Measurements from ENCODE around the gene TMTC2. TPM values are rescaled to one million over a fixed set of nuclear protein-coding genes. Genes with fewer than 3 reads are reported as not detected.
"Not testable (repeated sequence)": the region's sequence is repeated elsewhere in the genome, so short reads cannot be mapped to it uniquely, and the experiment has no call there.

TMTC2 gene
- total and polyA plus RNA-seq, 2 experiments from 2014 or later = 1.5 to 12.0 TPM

DNA sequence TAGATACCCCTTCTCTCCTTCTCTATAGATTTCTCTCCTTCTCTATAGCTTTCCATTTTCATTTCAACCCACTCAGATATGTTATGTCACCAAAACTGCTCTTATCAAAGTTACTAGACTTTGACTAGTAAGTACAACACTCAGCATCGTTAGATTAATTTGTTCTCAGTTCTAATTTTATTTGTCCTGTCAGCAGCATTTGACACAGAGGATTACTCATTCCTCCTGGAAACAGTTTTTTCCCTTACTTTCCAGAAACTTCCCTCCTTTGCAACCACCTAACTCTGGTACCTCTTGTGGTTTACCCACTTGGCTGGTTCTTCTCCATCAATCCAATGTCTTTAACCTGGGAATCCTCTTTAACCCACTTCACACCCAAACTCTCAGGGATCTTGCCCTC lies 423.7 kb downstream of the TMTC2 start:
- H3K36me3 ChIP-seq (replicated peaks; ENCODE audit: insufficient read depth, low read depth) = no peaks in the 10 kb centered on the region

GRCh38 chr12:83113945-83114344 lies 427.2 kb downstream of the TMTC2 start:
- no peaks in the 10 kb centered on the region for H3K27me3 ChIP-seq
- no peak overlapping the region for H2AFZ ChIP-seq
- no peak for DNase-seq (ENCODE audit: low spot score)
- H3K79me2 ChIP-seq = no peaks in the 10 kb centered on the region
- H3K36me3 ChIP-seq (replicated peaks; ENCODE audit: insufficient read depth, low read depth) = no peaks in the 10 kb centered on the region
- no peak overlapping the region for H3K4me3 ChIP-seq
- H3K9me3 ChIP-seq (ENCODE audit: low read depth) = no peaks in the 10 kb centered on the region
- no peak overlapping the region for H3K27ac ChIP-seq
- TF ChIP-seq EZH2phosphoT487 (IDR thresholded peaks at IDR 0.05; ENCODE audit: low read depth, severe bottlenecking, unreplicated experiment) = no peak
- no peaks in the 10 kb centered on the region for H4K20me1 ChIP-seq (ENCODE audit: insufficient read depth, poor library complexity, severe bottlenecking)
- H3K9me2 ChIP-seq (replicated peaks; ENCODE audit: insufficient read depth) = no peaks in the 10 kb centered on the region
- no peak overlapping the region for H3K4me2 ChIP-seq
- no peaks in the 10 kb centered on the region for H3K4me1 ChIP-seq (ENCODE audit: insufficient read depth)
- WGBS (ENCODE audit: low lambda C conversion rate, missing lambda C conversion rate) = 59% methylated on average over 4 of the region's 4 CpGs

More for the DNA sequence above, 423.7 kb downstream of the TMTC2 start:
- Histone ChIP-seq H3K27ac (no peak overlapping the region), H4K20me1 (ENCODE audit: insufficient read depth, poor library complexity, severe bottlenecking) (no peaks in the 10 kb centered on the region), H3K9me3 (ENCODE audit: low read depth) (no peaks in the 10 kb centered on the region), H3K79me2 (no peaks in the 10 kb centered on the region), H3K9me2 (replicated peaks; ENCODE audit: insufficient read depth) (no peaks in the 10 kb centered on the region), H3K4me3 (no peak overlapping the region), H2AFZ (no peak overlapping the region), H3K27me3 (no peaks in the 10 kb centered on the region), H3K4me2 (no peak overlapping the region), H3K4me1 (ENCODE audit: insufficient read depth) (no peaks in the 10 kb centered on the region)
- TF ChIP-seq EZH2 (IDR thresholded peaks at IDR 0.05; ENCODE audit: borderline replicate concordance) = no peak
- TF ChIP-seq CTCF (IDR thresholded peaks at IDR 0.05; ENCODE audit: poor library complexity) = no peak
- TF ChIP-seq EZH2phosphoT487 (IDR thresholded peaks at IDR 0.05; ENCODE audit: low read depth, severe bottlenecking, unreplicated experiment) = no peak
- WGBS (ENCODE audit: low lambda C conversion rate, missing lambda C conversion rate) = 85% methylated on average over 1 of the region's 1 CpG
- no peak for DNase-seq (ENCODE audit: low spot score)

GRCh38 chr12:83114966-83115365 lies 428.3 kb downstream of the TMTC2 start:
- no peak for TF ChIP-seq EZH2phosphoT487 (IDR thresholded peaks at IDR 0.05; ENCODE audit: low read depth, severe bottlenecking, unreplicated experiment)
- TF ChIP-seq CTCF (IDR thresholded peaks at IDR 0.05; ENCODE audit: poor library complexity) = no peak
- TF ChIP-seq EZH2 (IDR thresholded peaks at IDR 0.05; ENCODE audit: borderline replicate concordance) = no peak
- no peak for DNase-seq (ENCODE audit: low spot score)
- H3K4me2 ChIP-seq = no peak overlapping the region

GRCh38 chr12:83117926-83118325 lies 431.2 kb downstream of the TMTC2 start:
- not testable (repeated sequence) for H4K20me1 ChIP-seq (ENCODE audit: insufficient read depth, poor library complexity, severe bottlenecking); H3K9me2 ChIP-seq (replicated peaks; ENCODE audit: insufficient read depth); H3K27me3 ChIP-seq; H3K79me2 ChIP-seq; H3K4me3 ChIP-seq; DNase-seq (ENCODE audit: low spot score); H3K27ac ChIP-seq; H3K9me3 ChIP-seq (ENCODE audit: low read depth); H2AFZ ChIP-seq; H3K4me1 ChIP-seq (ENCODE audit: insufficient read depth); H3K36me3 ChIP-seq (replicated peaks; ENCODE audit: insufficient read depth, low read depth); H3K4me2 ChIP-seq
- WGBS (ENCODE audit: low lambda C conversion rate, missing lambda C conversion rate) = 94% methylated on average over 3 of the region's 3 CpGs

More at GRCh38 chr12:83114966-83115365, 428.3 kb downstream of the TMTC2 start:
- H4K20me1 ChIP-seq (ENCODE audit: insufficient read depth, poor library complexity, severe bottlenecking) = no peaks in the 10 kb centered on the region
- H3K4me3 ChIP-seq = no peak overlapping the region
- H3K27me3 ChIP-seq = no peaks in the 10 kb centered on the region
- no peaks in the 10 kb centered on the region for H3K4me1 ChIP-seq (ENCODE audit: insufficient read depth)
- no peaks in the 10 kb centered on the region for H3K79me2 ChIP-seq
- H3K36me3 ChIP-seq (replicated peaks; ENCODE audit: insufficient read depth, low read depth) = no peaks in the 10 kb centered on the region
- no peaks in the 10 kb centered on the region for H3K9me2 ChIP-seq (replicated peaks; ENCODE audit: insufficient read depth)
- H2AFZ ChIP-seq = no peak overlapping the region
- WGBS (ENCODE audit: low lambda C conversion rate, missing lambda C conversion rate) = 82% methylated on average over 4 of the region's 4 CpGs
- no peaks in the 10 kb centered on the region for H3K9me3 ChIP-seq (ENCODE audit: low read depth)
- no peak overlapping the region for H3K27ac ChIP-seq

Measured in hepatocyte (in vitro differentiated cells).